Left ventricle myocardium superior (tissue), 1 donor: Measurements from ENCODE around the gene NFXL1. TPM values are rescaled to one million over a fixed set of nuclear protein-coding genes. Genes with fewer than 3 reads are reported as not detected.
"Not testable (repeated sequence)": the region's sequence is repeated elsewhere in the genome, so short reads cannot be mapped to it uniquely, and the experiment has no call there.

Experiments used
- ATAC-seq: fragments of 200-7000 bp; cut with Tn5 transposase; one replicate; pipeline ENCODE4 v1.9.1; 2020; ENCODE audit warnings: mild to moderate bottlenecking, moderate library complexity
- DNase-seq: peaks from one replicate; pipeline ENCODE4 v3.0.0-alpha.2; 2020
- intact Hi-C: fragments of 100-400 bp; cut with micrococcal nuclease; formaldehyde crosslinking; loops from one replicate; pipeline ENCODE4 v1.11.0; 2022
- long read RNA-seq: library from polyadenylated mRNA; unstranded; transcript quantifications from one replicate; pipeline ENCODE4 v2.0.0, GENCODE V29; 2021
- total RNA-seq: library from RNA; stranded (reverse); fragmentation: NEBNext Ultra II Directional; extraction: Animal tissue kit (Norgen Biotek cat#: 25700); gene quantifications from one replicate; pipeline ENCODE4 v1.2.1, GENCODE V29; 2021
- donor health status: DM: no; HTN: yes; CAD: no; lungs with severe emphysema.

NFXL1 gene
- 4.5 TPM for total RNA-seq
- long read RNA-seq, partial matches to known transcripts: 5 of 8 reads
- long read RNA-seq, other reads (novel, unspliced or antisense): 2 of 8 reads

DNA sequence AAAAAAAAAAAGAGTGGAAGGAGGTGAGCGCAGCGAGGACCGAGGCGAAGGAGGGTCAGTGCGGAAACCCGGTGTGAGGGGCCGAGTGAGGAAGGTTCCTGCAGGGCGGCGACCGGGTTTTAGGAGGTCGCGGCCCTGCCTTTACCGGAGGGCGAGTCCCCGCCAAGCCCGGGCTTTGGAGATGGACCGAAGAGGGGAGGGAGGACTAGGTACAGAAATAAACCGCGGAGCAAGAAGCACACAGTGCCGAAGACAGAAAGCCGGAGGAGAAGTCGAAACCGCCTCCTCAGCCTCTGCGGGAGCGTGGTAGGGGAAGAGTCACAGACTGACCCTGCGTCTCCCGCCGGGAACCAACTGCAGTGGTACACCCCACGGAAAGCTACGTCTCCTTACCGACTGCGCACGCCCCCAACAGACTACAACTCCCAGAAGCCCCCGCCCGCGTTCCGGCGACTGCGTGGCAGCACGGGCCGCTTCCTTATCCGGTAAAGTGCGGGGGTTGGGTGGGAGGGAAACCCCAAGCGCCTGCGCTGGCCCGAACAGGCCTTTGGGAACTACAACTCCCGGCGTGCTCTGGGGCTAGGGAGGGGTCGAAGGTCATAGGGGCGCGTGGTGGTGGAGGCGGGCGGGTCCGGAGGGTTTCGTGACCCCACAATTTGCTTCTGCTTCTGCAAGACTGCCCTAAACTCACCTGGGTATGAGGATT lies at the start of gene NFXL1:
NFXL1 (minus strand) TSS at position 364 of the 706 bp plus-strand sequence. CDS start 380 bp downstream, outside the sequence.
- intact Hi-C loops: no loop called here
- DNase-seq: peak; percentile 99
- peak; percentile 100 for ATAC-seq

DNA sequence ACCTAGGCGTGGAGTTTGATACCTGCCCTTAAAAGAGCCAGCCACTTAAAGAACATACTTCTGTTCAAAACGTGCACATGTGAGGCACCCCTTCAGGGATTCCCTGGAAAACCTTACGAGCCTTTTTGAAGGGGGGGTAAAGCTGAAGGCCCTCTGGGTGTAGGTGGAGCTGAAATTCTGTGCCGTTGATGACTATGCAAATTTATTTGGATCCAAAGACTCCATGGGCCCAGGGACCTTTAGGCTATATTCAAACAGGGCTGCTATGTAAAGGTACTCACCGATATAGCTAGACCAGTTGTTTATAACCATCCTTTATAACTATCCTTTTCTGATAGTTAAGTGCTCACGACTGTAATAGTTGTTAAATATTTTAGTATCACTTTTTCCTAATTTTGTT lies 40.3 kb upstream of the NFXL1 start:
- no peak for ATAC-seq
- intact Hi-C loops: no loop called here

DNA sequence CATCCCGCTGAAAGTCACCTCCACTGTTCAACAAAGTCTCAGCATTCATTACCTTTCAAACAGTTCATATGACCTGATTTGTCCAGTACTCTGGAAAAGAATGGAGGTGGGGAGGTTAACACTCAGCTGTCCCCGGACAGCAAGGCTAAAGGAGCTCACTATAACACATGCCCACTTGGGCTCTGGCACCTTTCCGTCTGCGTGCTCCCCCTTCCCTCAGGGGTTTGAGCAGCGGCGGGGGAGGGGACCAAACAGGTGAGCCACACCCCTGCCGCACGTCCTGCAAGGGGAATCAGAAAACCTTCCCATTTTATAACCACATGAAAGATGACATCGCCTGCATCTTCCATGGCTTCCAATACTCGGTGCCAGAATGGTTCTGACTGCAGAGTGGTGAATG lies 39.9 kb upstream of the NFXL1 start:
- no peak for ATAC-seq
- DNase-seq: no peak
- intact Hi-C loops: no loop called here

More for the DNA sequence above, 40.3 kb upstream of the NFXL1 start:
- no peak for DNase-seq

DNA sequence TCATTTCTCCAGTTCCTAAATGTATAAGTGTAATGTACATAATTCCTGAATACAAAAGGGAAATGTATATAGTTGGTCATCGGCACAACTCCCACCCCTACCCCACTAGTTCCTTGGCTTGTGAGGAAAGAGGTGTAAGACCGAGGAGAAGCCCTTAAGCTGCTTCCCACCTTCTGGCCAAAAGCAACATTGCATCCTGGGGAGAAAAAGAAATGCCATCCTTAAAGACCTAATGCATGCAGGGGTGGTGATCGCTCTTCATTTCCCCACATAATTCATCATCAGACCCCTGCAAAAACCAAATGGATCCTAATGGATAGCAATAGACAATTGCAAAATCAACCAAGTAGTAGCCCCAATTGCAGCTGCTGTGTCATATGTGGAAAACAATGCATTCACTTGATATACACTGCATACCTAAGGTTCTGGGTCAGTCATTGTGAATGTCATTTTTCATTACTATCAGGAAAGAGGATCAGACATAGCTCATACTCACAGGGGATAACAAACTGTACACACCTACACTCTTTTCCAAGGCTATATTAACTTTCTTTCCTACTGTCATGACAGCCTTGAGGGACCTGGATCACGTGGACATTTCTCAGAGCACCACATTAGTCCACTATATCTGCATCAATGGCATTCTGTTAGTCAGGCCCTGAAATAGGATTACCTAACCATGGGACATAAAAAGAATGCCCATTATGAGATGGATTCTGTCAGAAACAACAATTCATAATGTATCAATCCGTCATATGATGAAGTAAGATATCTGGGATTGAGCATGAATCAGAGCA lies 31.7 kb upstream of the NFXL1 start:
- ATAC-seq (no peak), DNase-seq (no peak)
- intact Hi-C loops: no loop called here

DNA sequence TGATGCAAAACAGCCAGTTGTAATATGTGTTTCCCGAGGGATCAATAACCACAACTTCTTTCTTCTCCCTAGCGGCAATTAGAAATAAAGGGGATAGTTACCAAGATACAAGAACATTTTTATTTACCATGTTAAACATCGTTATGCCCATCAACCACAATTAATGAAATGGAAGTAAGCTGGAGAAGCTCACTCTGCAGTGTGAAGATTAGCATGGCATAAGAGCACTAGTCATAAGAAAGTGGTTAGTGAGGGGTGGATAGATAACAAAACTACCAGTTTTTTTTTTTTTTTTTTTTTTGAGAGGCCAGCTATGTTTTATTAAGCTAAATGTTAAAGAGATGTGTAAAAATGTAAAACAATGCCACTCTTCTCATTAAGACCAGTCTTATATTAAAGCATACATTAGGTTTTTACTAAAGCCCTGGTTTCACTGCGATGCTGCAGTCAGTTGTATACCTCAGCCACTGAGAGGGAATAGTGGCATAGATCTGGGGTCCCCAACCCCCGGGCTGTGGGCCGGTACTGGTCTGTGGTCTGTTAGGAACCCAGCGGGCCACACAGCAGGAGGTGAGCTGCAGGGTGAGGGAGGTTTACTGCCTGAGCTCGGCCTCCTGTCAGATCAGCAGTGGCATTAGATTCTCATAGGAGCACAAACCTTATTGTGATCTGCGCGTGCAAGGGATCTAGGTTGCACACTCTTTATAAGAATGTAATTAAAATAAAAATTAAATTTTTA lies 27.9 kb upstream of the NFXL1 start:
- no peak for DNase-seq
- no peak for ATAC-seq
- intact Hi-C loops: no loop called here

DNA sequence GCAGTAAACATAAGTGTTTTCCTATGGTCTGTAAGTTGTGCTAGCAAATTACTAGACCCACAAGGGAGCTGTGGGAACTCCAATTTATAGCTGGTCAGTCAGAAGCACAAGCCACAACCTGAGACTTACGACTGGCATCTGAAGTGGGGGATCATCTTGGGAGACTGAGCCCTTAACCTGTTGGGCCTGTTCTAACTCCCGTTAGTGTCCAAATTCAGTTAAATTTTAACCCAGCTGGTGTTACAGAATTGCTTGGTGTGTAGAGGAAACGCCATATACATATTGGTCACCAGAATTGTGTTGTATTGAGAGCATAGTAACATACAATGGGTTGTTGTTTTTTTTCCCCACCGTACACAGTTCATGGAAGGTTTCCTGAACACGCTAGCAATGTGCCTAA lies 25.1 kb upstream of the NFXL1 start:
- ATAC-seq: no peak
- intact Hi-C loops: loop anchor here (10.0 kb wide), 1 partner anchor 255 kb away; no protein-coding TSS in a partner anchor
- DNase-seq: no peak

DNA sequence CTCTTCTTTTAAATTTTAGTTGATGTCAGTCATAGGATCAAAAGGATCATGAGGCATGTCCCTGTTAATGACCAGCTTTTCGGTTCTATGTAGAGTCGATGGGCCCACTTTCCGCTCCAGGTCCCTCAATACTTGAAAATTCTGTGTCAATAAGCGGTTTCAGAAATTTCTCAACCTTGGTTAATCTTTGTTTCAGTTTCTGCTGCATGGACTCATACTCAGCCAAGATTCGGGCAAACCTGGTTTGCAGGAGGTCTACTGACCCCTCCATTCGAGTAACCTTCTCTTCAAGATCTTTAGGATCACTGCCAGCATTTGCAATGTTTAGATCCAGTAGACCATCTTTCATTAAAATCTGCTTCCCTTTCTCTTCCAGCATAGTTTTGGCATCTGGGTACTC lies 22.0 kb upstream of the NFXL1 start:
- intact Hi-C loops: loop anchor here (10.0 kb wide), 1 partner anchor 252 kb away; no protein-coding TSS in a partner anchor
- DNase-seq: no peak
- no peak for ATAC-seq

DNA sequence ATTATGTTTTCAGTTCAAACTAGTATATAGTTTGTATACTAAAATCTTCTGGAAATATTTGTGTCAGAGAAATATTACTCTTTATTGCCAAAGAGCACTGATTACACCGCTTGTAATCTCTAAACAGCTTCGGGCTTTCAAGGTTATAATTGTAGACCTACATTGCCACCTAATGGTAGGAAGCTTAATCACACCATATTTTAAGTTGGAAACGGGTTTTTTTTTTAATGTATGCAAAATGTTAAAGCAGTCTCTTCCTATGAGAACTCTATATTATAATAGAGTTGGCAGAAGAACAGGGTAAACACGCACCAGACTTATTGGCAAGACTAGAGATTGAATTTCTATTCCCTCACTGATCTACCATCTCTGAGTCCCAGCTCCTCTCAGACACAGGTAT lies 19.5 kb upstream of the NFXL1 start:
- DNase-seq (no peak), ATAC-seq (peak; percentile 38)
- intact Hi-C loops: loop anchor here (10.0 kb wide), 1 partner anchor 249 kb away; no protein-coding TSS in a partner anchor

DNA sequence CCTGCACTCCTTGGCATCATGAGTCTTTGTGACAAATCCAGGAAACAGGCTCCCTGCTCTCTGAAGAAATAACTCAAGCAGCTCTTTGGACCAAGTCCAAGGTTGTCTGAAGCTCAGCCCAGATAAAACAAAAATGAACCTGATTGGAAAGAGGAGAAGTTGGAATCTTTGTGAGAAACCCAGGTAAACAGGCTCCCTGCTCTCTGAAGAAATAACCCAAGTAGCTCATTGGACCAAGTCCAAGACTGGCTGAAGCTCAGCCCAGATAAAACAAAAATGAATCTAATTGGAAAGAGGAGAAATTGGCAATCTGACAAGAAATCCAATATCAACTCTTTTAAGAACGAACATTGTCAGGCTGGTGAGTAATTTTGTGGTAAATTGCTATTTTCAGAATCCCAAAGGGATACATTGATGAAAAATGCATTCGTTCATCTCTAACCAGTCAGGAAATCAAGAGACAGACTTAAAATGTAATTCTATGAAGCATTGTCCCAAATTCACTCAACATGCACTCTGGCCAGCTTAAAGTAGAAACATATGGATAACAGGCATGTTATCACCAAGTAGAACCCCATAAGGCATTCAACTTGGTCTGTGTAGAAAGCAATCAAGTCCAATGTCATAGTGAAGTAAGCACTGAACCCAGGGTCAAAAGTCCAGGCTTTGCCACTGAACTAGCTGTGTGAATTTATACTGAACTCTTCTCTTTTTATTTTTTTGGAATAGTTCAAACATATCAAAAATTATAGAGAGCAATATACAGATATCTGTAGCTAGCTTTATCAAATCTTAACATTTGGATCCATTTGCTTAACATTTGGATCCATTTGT lies 16.8 kb upstream of the NFXL1 start:
- intact Hi-C loops: loop anchor here (10.0 kb wide), 1 partner anchor 246 kb away; no protein-coding TSS in a partner anchor
- ATAC-seq (no peak), DNase-seq (no peak)

DNA sequence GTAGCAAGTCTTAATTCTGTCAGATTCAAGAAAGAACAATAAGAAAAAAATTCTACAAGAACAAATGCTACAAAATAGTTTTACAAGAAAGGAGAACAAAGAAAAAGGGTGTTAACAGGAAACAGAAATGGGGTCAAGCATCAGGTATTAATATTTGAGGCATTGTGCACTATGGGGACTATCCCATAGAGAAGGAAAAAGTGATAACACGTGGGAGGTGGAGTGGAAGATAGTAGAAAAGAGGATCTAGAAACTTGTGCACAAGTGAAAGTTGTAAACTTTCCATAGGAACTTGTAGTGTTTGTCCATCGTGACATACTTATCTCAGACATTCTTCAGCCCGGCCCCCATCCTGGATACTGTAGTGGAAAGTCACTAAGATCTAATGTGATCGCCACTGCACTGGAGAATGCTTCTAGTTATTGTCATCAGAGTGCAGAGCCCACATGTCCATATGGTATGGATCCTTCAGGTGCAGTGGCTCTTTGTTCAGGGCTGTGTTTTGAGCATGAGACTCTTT lies 15.4 kb upstream of the NFXL1 start:
- DNase-seq: no peak
- intact Hi-C loops: loop anchor here (10.0 kb wide), 1 partner anchor 245 kb away; no protein-coding TSS in a partner anchor

DNA sequence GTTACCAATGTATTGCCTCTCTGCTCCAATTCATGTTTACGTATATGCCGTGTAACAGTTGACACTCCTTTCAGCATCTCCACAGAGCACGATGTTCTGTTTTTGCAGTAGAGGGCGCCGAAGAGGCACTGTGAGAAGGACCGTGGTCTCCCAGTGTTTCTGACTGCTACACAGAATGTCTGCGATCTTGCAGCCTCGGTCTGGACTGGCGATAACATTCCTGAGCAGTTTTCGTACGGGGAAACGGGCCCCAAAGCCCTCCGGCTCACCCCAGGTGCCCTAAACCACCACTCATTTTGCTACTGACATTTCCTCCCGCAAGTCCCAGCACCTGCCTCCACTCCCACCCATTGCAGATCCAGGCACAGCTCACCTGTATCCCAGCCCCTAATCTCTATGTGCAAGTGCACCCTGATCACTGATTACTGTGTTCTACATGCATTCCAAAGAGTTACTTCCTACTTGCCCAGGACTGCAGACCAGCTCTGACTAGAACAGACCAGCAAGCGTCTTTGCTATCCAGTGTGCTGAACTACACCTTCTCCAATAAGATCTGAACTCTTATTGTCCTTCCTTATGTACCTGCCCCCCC lies 12.4 kb upstream of the NFXL1 start:
- peak; percentile 84 for ATAC-seq
- DNase-seq: peak; percentile 35
- intact Hi-C loops: no loop called here

More for the DNA sequence above, 15.4 kb upstream of the NFXL1 start:
- no peak for ATAC-seq

DNA sequence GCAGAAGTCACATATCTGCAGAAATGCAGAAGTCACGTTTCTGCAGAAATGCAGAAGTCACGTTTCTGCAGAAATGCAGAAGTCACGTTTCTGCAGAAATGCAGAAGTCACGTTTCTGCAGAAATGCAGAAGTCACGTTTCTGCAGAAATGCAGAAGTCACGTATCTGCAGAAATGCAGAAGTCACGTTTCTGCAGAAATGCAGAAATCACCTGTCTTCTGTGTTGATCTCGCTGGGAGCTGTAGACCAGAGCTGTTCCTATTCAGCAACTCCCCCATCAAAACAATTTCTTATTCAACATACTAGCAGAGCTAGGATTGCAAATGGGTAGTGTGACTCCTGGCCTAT lies 8.9 kb upstream of the NFXL1 start:
- DNase-seq, ATAC-seq, intact Hi-C loops: not testable (repeated sequence)

DNA sequence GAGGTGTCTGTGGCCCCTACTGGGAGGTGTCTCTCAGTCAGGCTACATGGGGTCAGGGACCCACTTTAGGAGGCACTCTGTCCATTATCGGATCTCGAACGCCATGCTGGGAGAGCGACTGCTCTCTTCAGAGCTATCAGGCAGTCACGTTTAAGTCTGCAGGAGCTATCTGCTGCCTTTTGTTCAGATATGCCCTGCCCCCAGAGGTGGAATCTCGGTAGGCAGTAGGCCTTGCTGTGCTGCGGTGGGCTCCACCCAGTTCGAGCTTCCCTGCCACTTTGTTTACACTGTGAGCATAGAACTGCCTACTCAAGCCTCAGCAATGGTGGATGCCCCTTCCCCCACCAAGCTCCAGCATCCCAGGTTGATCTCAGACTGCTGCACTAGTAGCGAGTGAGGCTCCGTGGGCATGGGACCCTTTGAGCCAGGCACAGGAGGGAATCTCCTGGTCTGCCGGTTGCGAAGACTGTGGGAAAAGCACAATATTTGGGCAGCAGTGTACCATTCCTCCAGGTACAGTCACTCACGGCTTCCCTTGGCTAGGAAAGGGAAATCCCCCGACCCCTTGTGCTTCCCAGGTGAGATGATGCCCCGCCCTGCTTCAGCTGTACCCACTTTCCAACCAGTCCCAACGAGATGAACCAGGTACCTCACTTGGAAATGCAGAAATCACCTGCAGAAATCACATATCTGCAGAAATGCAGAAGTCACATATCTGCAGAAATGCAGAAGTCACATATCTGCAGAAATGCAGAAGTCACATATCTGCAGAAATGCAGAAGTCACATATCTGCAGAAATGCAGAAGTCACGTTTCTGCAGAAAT lies 8.3 kb upstream of the NFXL1 start:
- ATAC-seq, DNase-seq, intact Hi-C loops: not testable (repeated sequence)

DNA sequence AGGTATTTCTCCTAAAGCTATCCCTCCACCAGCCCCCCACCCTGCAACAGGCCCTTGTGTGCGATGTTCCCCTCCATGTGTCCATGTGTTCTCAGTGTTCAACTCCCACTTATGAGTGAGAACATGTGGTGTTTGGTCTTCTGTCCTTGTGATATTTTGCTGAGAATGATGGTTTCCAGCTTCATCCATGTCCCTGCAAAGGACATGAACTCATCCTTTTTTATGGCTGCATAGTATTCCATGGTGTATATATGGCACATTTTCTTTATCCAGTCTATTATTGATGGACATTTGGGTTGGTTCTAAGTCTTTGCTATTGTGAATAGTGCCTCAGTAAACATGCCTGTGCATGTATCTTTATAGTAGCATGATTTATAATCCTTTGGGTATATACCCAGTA lies 2.8 kb upstream of the NFXL1 start:
- intact Hi-C loops, ATAC-seq, DNase-seq: not testable (repeated sequence)

DNA sequence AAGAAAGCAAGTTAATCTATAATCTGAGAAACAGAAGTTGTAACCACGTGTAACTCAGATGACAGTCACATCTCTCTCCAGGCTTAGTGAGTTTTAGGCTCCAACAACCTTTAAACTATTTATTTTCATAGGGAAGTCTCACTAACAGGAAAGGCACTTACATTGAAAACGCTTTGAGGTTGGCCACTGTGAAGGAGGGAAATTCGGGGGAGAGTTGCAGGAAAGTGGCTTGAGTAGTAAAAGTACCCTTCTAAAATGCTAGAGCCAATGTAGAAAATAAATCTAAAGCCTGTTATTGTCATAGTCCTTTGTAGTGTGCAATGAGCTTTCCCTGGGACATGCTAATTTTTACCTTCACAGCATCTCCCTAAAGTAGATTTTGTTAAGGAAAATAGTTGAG lies 995 bp upstream of the NFXL1 start:
- intact Hi-C loops: no loop called here
- ATAC-seq (no peak), DNase-seq (no peak)

DNA sequence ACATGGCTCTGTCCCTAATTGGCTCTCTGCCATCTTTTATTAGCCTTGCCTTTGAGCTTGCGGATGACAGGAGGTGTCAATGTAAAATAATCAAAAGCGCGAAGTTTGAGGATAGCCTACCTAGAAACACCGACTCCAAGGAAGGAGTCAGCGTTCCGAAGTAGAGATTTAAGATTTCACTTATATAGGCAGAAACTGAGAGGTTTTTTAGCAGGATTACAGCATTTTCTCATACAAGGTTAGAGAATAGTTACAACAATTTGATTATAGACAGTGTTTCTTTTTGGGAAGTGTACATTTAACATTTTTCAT lies 499 bp upstream of the NFXL1 start:
- DNase-seq (no peak), ATAC-seq (no peak)
- intact Hi-C loops: no loop called here

DNA sequence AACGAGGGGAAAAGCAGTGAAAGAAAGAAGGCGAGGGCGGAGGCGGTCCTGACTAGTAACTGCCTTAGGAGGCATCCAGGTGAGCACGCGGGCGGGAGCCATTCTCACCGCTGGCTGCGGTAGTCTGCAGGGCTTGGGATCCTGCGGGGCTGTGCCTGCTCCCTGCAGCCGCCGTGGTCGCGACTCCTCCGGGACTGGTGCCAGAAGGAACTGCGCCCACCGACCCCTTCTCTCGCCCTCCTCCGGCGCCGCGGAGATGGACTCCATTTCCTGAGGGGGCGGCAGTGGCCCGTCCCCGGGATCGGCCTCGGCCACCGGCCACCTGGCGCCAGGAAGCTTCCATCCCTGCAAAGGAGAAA lies 543 bp downstream of the NFXL1 start:
- intact Hi-C loops: no loop called here
- ATAC-seq (peak; percentile 55), DNase-seq (peak; percentile 59)
